Measurements from ENCODE around the gene COL5A1. TPM values are rescaled to one million over a fixed set of nuclear protein-coding genes. Genes with fewer than 3 reads are reported as not detected.

Gene COL5A1
- total RNA-seq, 1 donor from 2014 or later, result 99.6 TPM

- intact Hi-C loops (cut with DNase I), result no loop called here
- no peaks in the 10 kb centered on the region for H3K4me1 ChIP-seq
- TF ChIP-seq, protein P1, sequence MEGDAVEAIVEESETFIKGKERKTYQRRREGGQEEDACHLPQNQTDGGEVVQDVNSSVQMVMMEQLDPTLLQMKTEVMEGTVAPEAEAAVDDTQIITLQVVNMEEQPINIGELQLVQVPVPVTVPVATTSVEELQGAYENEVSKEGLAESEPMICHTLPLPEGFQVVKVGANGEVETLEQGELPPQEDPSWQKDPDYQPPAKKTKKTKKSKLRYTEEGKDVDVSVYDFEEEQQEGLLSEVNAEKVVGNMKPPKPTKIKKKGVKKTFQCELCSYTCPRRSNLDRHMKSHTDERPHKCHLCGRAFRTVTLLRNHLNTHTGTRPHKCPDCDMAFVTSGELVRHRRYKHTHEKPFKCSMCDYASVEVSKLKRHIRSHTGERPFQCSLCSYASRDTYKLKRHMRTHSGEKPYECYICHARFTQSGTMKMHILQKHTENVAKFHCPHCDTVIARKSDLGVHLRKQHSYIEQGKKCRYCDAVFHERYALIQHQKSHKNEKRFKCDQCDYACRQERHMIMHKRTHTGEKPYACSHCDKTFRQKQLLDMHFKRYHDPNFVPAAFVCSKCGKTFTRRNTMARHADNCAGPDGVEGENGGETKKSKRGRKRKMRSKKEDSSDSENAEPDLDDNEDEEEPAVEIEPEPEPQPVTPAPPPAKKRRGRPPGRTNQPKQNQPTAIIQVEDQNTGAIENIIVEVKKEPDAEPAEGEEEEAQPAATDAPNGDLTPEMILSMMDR (IDR thresholded peaks at IDR 0.05), result no peak
These were observed 198.0 kb downstream of the COL5A1 start for GRCh38 chr9:134839455-134840125.

DNA sequence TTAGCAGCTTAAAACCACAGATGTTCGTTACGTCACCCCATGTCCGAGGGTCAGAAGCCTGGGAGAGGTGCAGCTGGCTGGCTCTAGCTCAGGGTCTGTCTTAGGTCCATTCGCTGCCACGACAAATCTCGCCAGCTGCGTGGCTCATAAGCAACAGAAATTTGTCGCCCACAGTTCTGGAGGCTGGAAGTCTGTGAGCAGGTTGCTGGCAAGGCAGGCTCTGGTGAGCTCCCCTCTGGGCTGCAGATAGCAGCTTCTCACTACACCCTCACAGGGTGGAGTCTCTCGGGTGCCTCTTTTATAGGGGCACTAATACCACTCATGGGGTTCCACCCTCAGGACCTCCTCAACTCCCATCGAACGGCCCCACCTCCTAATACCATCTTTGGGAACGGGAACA is 198.9 kb downstream of the COL5A1 start:
- H3K9me3 ChIP-seq, result no peaks in the 10 kb centered on the region
- H3K4me3 ChIP-seq, result no peak overlapping the region
- no peak overlapping the region for H3K27ac ChIP-seq
- no peak for DNase-seq (ENCODE audit: low spot score in 2 of 2)
- peaks cover 57 to 82% of the 10 kb centered on the region in 2 donors for H3K36me3 ChIP-seq
- no peaks in the 10 kb centered on the region for H3K4me1 ChIP-seq
- TF ChIP-seq, protein P1 (IDR thresholded peaks at IDR 0.05), result no peak
- no peaks in the 10 kb centered on the region for H3K27me3 ChIP-seq
- intact Hi-C loops (cut with DNase I), result no loop called here

More at GRCh38 chr9:134839455-134840125, 198.0 kb downstream of the COL5A1 start:
- H3K36me3 ChIP-seq, result peaks cover 61 to 87% of the 10 kb centered on the region in 2 donors
- H3K9me3 ChIP-seq, result no peaks in the 10 kb centered on the region
- H3K27ac ChIP-seq, result no peak overlapping the region
- H3K4me3 ChIP-seq, result no peak overlapping the region
- H3K27me3 ChIP-seq, result no peaks in the 10 kb centered on the region
- no peak for DNase-seq (ENCODE audit: low spot score in 2 of 2)

DNA sequence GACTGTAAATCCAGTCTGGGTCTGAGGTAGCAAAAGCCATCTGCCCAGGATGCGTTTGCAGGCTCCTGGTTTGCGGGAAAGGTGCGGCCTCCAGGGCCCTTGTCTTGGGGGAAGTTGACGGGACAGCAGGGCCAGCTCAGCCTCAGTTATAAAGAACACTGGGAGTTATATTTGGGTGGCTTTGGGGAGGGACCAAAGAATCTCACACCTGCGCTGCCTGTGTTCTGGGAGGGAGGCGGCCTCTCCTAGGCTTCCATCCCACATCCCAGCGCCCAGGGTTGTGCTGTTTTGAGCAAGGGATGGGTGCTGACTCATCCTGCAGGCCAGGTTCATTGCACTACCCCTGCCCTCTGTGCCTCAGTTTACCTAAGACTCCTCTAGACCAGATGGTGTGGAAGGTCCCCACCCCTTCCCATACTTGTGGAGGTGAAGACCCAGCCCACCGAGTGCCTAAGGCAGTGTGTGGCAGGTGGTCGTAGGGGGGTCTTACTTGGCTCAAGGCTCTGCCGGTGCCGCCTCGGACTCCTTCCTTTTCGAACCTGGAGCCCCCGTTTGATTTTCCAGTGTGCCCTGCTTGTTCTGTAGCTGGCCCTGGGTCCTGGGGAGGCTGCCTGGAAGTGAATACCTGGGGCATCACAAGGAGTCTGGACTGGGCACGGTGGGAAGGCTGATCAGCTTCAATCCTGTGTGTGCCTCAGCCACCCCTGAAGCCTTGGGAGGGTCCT is 199.7 kb downstream of the COL5A1 start:
- TF ChIP-seq, protein P1 (IDR thresholded peaks at IDR 0.05), result no peak
- intact Hi-C loops (cut with DNase I), result no loop called here
- Histone ChIP-seq H3K36me3 (peaks cover 57 to 74% of the 10 kb centered on the region in 2 donors), H3K27me3 (no peaks in the 10 kb centered on the region), H3K4me3 (no peak overlapping the region), H3K27ac (no peak overlapping the region), H3K9me3 (no peaks in the 10 kb centered on the region), H3K4me1 (no peaks in the 10 kb centered on the region)
- DNase-seq (ENCODE audit: low spot score in 2 of 2), result no peak

DNA sequence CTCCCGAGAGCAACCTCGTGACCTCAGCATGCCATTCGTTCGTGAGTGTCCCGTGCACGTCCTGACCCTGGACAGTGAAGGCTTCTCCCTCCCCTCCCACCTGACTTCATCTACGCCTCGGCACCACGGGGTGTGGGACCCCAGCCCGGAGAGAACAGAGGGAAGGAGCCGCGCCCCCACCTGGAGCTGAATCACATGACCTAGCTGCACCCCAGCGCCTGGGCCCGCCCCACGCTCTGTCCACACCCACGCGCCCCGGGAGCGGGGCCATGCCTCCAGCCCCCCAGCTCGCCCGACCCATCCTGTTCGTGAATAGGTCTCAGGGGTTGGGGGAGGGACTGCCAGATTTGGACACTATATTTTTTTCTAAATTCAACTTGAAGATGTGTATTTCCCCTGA is 200.7 kb downstream of the COL5A1 start:
- H3K36me3 ChIP-seq, result peaks cover 53 to 65% of the 10 kb centered on the region in 2 donors
- intact Hi-C loops (cut with DNase I), result no loop called here
- H3K27ac ChIP-seq, result no peak overlapping the region
- H3K27me3 ChIP-seq, result no peaks in the 10 kb centered on the region
- TF ChIP-seq, protein P1 (IDR thresholded peaks at IDR 0.05), result no peak
- H3K4me3 ChIP-seq, result no peak overlapping the region
- DNase-seq (ENCODE audit: low spot score in 2 of 2), result no peak
- H3K4me1 ChIP-seq, result no peaks in the 10 kb centered on the region
- no peaks in the 10 kb centered on the region for H3K9me3 ChIP-seq

- Histone ChIP-seq H3K4me3 (no peak overlapping the region), H3K27me3 (no peaks in the 10 kb centered on the region), H3K4me1 (no peaks in the 10 kb centered on the region), H3K9me3 (no peaks in the 10 kb centered on the region), H3K27ac (no peak overlapping the region), H3K36me3 (peaks cover 45 to 52% of the 10 kb centered on the region in 2 donors)
- intact Hi-C loops (cut with DNase I), result no loop called here
- DNase-seq (ENCODE audit: low spot score in 2 of 2), result no peak
- TF ChIP-seq, protein P1 (IDR thresholded peaks at IDR 0.05), result no peak
These were observed 202.1 kb downstream of the COL5A1 start for GRCh38 chr9:134843740-134844139.
